SK-N-SH treated with all-trans-retinoic acid at 6 μM for 48 hours (cell line): Measurements from ENCODE around the gene PMAIP1.

Experiments
- ATAC-seq: fragments of 200-7000 bp; cut with Tn5 transposase; 3 replicates; pipeline ENCODE4 v1.9.1; 2020; ENCODE audit warnings: mild to moderate bottlenecking, moderate library complexity
- ARNTL ChIP-seq: fragments of 450-650 bp; formaldehyde crosslinking; IDR thresholded peaks from 2 replicates; pipeline ENCODE4 v1.5.0; 2020; ENCODE audit warnings: low read depth, mild to moderate bottlenecking, moderate library complexity, borderline replicate concordance
- BACH2 ChIP-seq: fragments of 250-450 bp; sonication (Bioruptor Pico); IDR thresholded peaks from 2 replicates; pipeline ENCODE4 v1.9.0; 2021; ENCODE audit warnings: mild to moderate bottlenecking, borderline replicate concordance
- CSDC2 ChIP-seq: fragments of 250-450 bp; sonication (Bioruptor Pico); IDR thresholded peaks from 2 replicates; pipeline ENCODE4 v1.5.0; 2020; ENCODE audit warnings: mild to moderate bottlenecking, moderate library complexity
- GLIS3 ChIP-seq: fragments of 250-450 bp; sonication (Bioruptor Pico); IDR thresholded peaks from 2 replicates; pipeline ENCODE4 v1.5.0; 2020; ENCODE audit warnings: mild to moderate bottlenecking, moderate library complexity
- OSR1 ChIP-seq: fragments of 250-450 bp; sonication (Bioruptor Pico); IDR thresholded peaks from 2 replicates; pipeline ENCODE4 v1.8.0; 2022; ENCODE audit warnings: moderate library complexity, mild to moderate bottlenecking, inconsistent platforms
- PPARA ChIP-seq: fragments of 250-450 bp; sonication (Bioruptor Pico); IDR thresholded peaks from 2 replicates; pipeline ENCODE4 v1.5.0; 2020; ENCODE audit warnings: mild to moderate bottlenecking, borderline replicate concordance
- RARB ChIP-seq: fragments of 250-450 bp; sonication (Bioruptor Pico); IDR thresholded peaks from 2 replicates; pipeline ENCODE4 v1.8.0; 2021; ENCODE audit warnings: mild to moderate bottlenecking, moderate library complexity
- SNAI2 ChIP-seq: fragments of 250-450 bp; sonication (Bioruptor Pico); IDR thresholded peaks from 2 replicates; pipeline ENCODE4 v1.5.0; 2020; ENCODE audit warnings: mild to moderate bottlenecking, moderate library complexity
- TCF4 ChIP-seq: fragments of 250-450 bp; sonication (Bioruptor Pico); IDR thresholded peaks from 2 replicates; pipeline ENCODE4 v1.8.0; 2021; ENCODE audit warnings: mild to moderate bottlenecking, moderate library complexity, borderline replicate concordance
- TOX ChIP-seq: fragments of 250-450 bp; sonication (Bioruptor Pico); IDR thresholded peaks from 2 replicates; pipeline ENCODE4 v1.8.0; 2021; ENCODE audit warnings: mild to moderate bottlenecking, moderate library complexity, borderline replicate concordance
- ZC3H10 ChIP-seq: fragments of 250-450 bp; sonication (Bioruptor Pico); IDR thresholded peaks from 2 replicates; pipeline ENCODE4 v1.5.1; 2021; ENCODE audit warnings: mild to moderate bottlenecking, moderate library complexity
- ZFP3 ChIP-seq: fragments of 250-450 bp; sonication (Bioruptor Pico); IDR thresholded peaks from 2 replicates; pipeline ENCODE4 v1.5.0; 2020; ENCODE audit warnings: mild to moderate bottlenecking, moderate library complexity
- ZFP30 ChIP-seq: fragments of 450-650 bp; formaldehyde crosslinking; IDR thresholded peaks from 2 replicates; pipeline ENCODE4 v1.5.0; 2022; ENCODE audit warnings: mild to moderate bottlenecking, moderate library complexity
- ZNF565 ChIP-seq: fragments of 450-650 bp; formaldehyde crosslinking; conservative IDR thresholded peaks from 2 replicates; pipeline ENCODE4 v1.5.0; 2020; ENCODE audit warnings: low read depth, mild to moderate bottlenecking, moderate library complexity
- ZNF70 ChIP-seq: fragments of 450-650 bp; formaldehyde crosslinking; IDR thresholded peaks from 2 replicates; pipeline ENCODE4 v1.5.0; 2020; ENCODE audit warnings: mild to moderate bottlenecking, moderate library complexity
- ZNF8 ChIP-seq: fragments of 450-650 bp; formaldehyde crosslinking; IDR thresholded peaks from 2 replicates; pipeline ENCODE4 v1.5.0; 2020; ENCODE audit warnings: mild to moderate bottlenecking, moderate library complexity
- TF ChIP-seq, protein P1 (sequence below): fragments of 250-450 bp; sonication (Bioruptor Pico); IDR thresholded peaks from 2 replicates; pipeline ENCODE4 v1.8.0; 2021; ENCODE audit warnings: low read depth, mild to moderate bottlenecking, moderate library complexity, borderline replicate concordance
- TF ChIP-seq, protein P2 (sequence below): fragments of 250-450 bp; sonication (Bioruptor Pico); IDR thresholded peaks from 2 replicates; pipeline ENCODE4 v1.8.0; 2020; ENCODE audit warnings: mild to moderate bottlenecking, moderate library complexity, borderline replicate concordance
- TF ChIP-seq, protein P3 (sequence below): fragments of 250-450 bp; sonication (Bioruptor Pico); IDR thresholded peaks from 2 replicates; pipeline ENCODE4 v1.5.1; 2021; ENCODE audit warnings: mild to moderate bottlenecking, moderate library complexity
- TF ChIP-seq, protein P4 (sequence below): fragments of 250-450 bp; sonication (Bioruptor Pico); IDR thresholded peaks from 2 replicates; pipeline ENCODE4 v1.5.0; 2020; ENCODE audit warnings: mild to moderate bottlenecking, moderate library complexity

PMAIP1 gene

DNA sequence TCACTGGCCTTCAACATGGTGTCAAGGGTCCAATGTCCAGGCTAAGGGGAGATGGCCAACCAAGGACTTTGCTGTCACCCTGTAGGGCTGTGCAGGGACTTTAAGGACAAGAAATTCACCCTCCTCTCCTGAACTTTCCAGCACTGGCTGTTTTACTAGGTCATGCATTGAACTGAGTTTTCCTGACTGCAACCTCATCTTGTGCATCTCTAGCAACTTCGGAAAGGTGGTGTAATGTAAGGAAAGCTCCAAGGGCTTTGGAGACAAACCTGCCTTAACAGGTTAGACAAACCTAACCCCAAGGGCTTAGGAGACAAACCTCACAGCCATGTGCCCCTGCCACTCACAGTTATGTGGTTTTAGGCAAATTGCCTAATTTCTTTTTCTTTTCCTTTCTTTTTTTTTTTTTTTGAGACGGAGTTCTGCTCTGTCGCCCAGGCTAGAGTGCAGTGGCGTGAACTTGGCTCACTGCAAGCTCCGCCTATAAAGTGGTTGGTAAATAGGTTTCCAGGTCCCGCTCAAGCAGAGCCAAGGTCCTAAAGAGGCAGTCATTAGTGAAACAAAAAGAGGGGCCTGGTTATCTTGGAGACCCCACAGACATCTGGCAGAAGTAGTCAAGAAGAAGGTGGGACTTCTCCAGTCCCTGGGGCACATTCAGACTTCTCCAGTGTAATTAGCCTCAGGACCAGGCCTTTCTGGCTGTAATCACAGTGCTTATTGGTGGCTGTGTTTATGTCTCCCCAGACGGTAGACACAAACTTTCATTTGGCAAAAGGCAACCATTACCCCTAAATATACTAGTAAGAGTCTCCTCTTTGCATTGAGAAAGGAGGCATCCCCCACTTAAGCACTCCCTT, 37.6 kb upstream of the PMAIP1 start:
- no peak for ATAC-seq
- no peak for TF ChIP-seq ZNF8 (CRISPR knock-in tag)
- TF ChIP-seq CSDC2, result no peak

DNA sequence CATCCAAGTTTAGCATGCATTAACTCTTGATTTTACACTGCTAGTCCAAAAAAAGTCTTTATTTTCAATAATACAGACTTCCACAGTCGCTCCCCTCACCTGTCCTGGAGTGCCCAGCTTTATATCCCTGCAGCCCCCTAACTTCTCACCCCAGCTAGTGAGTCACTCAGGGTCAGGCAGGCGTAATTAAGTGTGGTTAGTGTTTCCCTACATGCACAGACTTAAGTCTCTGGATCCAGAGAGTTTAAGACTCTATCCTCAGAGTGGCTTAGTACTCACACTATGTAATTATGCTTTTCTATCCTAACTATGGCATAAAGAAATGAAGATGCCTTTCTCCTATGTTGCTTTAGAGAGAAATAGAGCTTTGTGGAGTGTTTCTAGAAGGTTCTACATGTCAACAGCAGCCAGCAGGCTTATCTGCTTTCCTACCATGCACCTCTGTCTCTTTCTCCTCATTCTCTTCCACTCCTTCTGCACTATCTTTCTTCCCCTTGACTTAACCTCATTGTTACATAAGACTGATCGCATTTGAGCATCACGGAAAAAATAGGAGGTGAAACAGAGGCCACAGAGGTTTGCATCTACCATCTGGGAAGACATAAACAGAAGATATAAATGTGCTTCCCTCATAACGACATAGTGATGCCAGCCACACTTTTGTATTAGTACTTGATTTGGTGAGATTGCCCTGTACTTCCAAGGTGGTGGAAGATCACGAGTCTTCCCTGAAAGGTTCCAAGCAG, 34.4 kb upstream of the PMAIP1 start:
- TF ChIP-seq, protein P1, sequence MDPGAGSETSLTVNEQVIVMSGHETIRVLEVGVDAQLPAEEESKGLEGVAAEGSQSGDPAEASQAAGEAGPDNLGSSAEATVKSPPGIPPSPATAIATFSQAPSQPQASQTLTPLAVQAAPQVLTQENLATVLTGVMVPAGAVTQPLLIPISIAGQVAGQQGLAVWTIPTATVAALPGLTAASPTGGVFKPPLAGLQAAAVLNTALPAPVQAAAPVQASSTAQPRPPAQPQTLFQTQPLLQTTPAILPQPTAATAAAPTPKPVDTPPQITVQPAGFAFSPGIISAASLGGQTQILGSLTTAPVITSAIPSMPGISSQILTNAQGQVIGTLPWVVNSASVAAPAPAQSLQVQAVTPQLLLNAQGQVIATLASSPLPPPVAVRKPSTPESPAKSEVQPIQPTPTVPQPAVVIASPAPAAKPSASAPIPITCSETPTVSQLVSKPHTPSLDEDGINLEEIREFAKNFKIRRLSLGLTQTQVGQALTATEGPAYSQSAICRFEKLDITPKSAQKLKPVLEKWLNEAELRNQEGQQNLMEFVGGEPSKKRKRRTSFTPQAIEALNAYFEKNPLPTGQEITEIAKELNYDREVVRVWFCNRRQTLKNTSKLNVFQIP (CRISPR knock-in tag), result no peak
- no peak for TF ChIP-seq ZNF565 (CRISPR knock-in tag)
- TF ChIP-seq ARNTL (CRISPR knock-in tag), result no peak
- no peak for ATAC-seq

DNA sequence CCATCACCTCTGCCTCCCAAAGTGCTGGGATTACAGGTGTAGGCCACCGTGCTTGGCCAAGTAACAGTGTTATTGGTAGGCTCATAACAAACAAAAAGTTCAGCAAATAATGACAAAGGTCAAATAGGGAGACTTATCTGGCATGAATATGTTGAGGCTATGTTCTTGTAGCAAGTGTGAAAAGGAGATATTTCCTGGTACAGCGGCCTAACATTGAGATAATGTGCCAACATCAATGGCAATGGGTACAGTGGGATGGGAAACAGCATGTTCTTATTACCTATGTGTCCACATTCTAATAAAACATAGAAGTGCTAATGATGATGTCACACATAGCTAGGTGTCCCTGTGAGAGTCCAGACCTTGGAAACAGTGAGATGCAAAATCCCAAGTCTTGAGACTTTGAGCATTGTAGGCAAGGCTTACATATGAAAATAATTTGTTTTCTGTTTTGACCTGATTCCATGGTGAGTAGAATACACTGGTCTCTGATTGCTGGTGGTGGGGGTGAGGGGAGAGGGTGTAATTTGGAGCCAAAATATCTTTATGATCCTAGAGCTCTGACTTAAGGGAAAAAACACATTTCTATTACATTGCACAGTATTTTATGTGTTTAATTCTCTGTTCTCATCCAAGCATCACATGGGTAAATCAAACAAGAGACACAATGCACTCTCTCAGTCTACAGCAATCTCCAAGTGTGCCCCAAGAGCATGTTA, 33.1 kb upstream of the PMAIP1 start:
- no peak for ATAC-seq
- no peak for TF ChIP-seq TOX (CRISPR knock-in tag)
- TF ChIP-seq OSR1 (CRISPR knock-in tag), result no peak
- TF ChIP-seq ZFP30 (CRISPR knock-in tag), result no peak
- TF ChIP-seq, protein P2, sequence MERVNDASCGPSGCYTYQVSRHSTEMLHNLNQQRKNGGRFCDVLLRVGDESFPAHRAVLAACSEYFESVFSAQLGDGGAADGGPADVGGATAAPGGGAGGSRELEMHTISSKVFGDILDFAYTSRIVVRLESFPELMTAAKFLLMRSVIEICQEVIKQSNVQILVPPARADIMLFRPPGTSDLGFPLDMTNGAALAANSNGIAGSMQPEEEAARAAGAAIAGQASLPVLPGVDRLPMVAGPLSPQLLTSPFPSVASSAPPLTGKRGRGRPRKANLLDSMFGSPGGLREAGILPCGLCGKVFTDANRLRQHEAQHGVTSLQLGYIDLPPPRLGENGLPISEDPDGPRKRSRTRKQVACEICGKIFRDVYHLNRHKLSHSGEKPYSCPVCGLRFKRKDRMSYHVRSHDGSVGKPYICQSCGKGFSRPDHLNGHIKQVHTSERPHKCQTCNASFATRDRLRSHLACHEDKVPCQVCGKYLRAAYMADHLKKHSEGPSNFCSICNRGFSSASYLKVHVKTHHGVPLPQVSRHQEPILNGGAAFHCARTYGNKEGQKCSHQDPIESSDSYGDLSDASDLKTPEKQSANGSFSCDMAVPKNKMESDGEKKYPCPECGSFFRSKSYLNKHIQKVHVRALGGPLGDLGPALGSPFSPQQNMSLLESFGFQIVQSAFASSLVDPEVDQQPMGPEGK (CRISPR knock-in tag), result no peak
- TF ChIP-seq BACH2 (CRISPR knock-in tag), result no peak
- TF ChIP-seq, protein P3, sequence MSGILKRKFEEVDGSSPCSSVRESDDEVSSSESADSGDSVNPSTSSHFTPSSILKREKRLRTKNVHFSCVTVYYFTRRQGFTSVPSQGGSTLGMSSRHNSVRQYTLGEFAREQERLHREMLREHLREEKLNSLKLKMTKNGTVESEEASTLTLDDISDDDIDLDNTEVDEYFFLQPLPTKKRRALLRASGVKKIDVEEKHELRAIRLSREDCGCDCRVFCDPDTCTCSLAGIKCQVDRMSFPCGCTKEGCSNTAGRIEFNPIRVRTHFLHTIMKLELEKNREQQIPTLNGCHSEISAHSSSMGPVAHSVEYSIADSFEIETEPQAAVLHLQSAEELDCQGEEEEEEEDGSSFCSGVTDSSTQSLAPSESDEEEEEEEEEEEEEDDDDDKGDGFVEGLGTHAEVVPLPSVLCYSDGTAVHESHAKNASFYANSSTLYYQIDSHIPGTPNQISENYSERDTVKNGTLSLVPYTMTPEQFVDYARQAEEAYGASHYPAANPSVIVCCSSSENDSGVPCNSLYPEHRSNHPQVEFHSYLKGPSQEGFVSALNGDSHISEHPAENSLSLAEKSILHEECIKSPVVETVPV (CRISPR knock-in tag), result no peak

DNA sequence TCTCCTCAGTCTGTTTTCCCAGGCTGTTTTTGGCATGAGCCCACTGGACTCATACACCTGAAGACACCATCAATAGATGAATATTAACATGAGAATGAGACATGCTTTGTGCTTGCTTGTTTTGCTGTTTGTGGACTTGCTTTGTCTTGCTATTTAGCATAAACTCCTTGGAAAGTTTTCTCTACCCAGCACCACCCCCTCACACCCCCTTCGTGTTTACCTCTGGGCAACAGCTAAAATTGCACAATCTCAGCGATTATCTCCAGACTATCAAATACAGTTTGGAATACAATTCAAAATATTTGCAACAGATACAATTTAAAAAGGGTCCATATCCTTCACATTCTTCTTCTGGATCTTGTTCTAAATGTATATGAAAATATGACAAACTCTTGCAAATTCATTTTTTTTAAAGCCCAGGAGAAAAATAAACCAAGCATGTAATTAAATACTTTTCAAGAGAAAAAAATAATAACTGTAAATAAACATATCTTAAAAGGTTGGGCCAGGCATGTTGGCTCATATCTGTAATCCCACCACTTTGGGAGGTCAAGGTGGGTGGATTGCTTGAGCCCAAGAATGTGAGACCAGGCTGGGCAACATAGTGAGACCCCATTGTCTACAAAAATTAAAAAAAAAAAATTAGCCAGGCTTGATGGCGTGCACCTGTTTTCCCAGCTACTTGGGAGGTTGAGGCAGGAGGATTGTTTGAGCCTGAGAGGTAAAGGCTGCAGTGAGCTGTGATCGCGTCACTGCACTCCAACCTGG, 32.3 kb upstream of the PMAIP1 start:
- ATAC-seq, result no peak
- TF ChIP-seq, protein P4, sequence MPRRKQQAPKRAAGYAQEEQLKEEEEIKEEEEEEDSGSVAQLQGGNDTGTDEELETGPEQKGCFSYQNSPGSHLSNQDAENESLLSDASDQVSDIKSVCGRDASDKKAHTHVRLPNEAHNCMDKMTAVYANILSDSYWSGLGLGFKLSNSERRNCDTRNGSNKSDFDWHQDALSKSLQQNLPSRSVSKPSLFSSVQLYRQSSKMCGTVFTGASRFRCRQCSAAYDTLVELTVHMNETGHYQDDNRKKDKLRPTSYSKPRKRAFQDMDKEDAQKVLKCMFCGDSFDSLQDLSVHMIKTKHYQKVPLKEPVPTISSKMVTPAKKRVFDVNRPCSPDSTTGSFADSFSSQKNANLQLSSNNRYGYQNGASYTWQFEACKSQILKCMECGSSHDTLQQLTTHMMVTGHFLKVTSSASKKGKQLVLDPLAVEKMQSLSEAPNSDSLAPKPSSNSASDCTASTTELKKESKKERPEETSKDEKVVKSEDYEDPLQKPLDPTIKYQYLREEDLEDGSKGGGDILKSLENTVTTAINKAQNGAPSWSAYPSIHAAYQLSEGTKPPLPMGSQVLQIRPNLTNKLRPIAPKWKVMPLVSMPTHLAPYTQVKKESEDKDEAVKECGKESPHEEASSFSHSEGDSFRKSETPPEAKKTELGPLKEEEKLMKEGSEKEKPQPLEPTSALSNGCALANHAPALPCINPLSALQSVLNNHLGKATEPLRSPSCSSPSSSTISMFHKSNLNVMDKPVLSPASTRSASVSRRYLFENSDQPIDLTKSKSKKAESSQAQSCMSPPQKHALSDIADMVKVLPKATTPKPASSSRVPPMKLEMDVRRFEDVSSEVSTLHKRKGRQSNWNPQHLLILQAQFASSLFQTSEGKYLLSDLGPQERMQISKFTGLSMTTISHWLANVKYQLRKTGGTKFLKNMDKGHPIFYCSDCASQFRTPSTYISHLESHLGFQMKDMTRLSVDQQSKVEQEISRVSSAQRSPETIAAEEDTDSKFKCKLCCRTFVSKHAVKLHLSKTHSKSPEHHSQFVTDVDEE (CRISPR knock-in tag), result no peak
- TF ChIP-seq PPARA (no peak), OSR1 (CRISPR knock-in tag) (no peak), ZNF565 (CRISPR knock-in tag) (no peak), RARB (CRISPR knock-in tag) (no peak), SNAI2 (CRISPR knock-in tag) (no peak), BACH2 (CRISPR knock-in tag) (no peak), GLIS3 (no peak), ZFP30 (CRISPR knock-in tag) (no peak), ARNTL (CRISPR knock-in tag) (no peak), TCF4 (CRISPR knock-in tag) (no peak), ZFP3 (CRISPR knock-in tag) (no peak), ZC3H10 (CRISPR knock-in tag) (no peak), ZNF70 (CRISPR knock-in tag) (no peak), ZNF8 (CRISPR knock-in tag) (no peak)
- TF ChIP-seq, protein P1 (CRISPR knock-in tag), result no peak
- TF ChIP-seq, protein P2 (CRISPR knock-in tag), result no peak
